SK-N-SH (cell line): ENCODE measurements around the gene METTL24. TPM values are rescaled to one million over a fixed set of nuclear protein-coding genes. Genes with fewer than 3 reads are reported as not detected.

Experiments used
- CTCF ChIA-PET: fragments of 300-600, 350-600 bp; formaldehyde crosslinking; extraction: SDS; loops from one replicate; lab custom pipeline; 2021; lab: Yijun Ruan, JAX
- POLR2A ChIA-PET: fragments of 350-600 bp; sonication (Branson Sonifier 250); formaldehyde crosslinking; extraction: SDS; loops from one replicate; lab custom pipeline; 2020; ENCODE audit warnings: antibody characterized with exemption, inconsistent platforms; lab: Yijun Ruan, JAX
- DNase-seq: peaks from one replicate; pipeline ENCODE4 v3.0.0; 2012
- H2AFZ ChIP-seq: fragments of 200-600 bp; sonication (generic); 2 replicates; pipeline ENCODE4 v1.8.1; 2016; ENCODE audit warnings: antibody characterized with exemption, mild to moderate bottlenecking, low read depth
- H3F3A ChIP-seq: fragments of 200-600 bp; sonication (generic); replicated peaks from 2 replicates; pipeline ENCODE3; 2016; ENCODE audit warnings: antibody characterized with exemption, mild to moderate bottlenecking; ENCODE audit not compliant: insufficient read depth
- H3K27ac ChIP-seq, 2 experiments: fragments of 200-500 bp in 1 of 2; fragments of 200-600 bp in 1 of 2; sonication (Bioruptor generic) in 1 of 2; sonication (generic), shearing (Covaris generic) in 1 of 2; 2 replicates each; pipeline versions ENCODE4 v1.5.1 to v1.6.1; 2014 to 2016; ENCODE audit warnings: low read depth in 2 of 2, inconsistent platforms in 1 of 2, low read length in 1 of 2, mild to moderate bottlenecking in 1 of 2, mixed read lengths in 1 of 2
- H3K27me3 ChIP-seq: fragments of 200-600 bp; sonication (generic), shearing (Covaris generic); 2 replicates; pipeline ENCODE4 v1.6.1; 2016; ENCODE audit warnings: mixed run types; ENCODE audit not compliant: insufficient read depth
- H3K36me3 ChIP-seq, 2 experiments: fragments of 200-500 bp in 1 of 2; fragments of 200-600 bp in 1 of 2; sonication (Bioruptor generic) in 1 of 2; sonication (generic) in 1 of 2; replicated peaks in 1 of 2; 2 replicates each; pipeline versions ENCODE3 to v1.5.1; 2014 to 2016; ENCODE audit warnings: low read length in 1 of 2, mild to moderate bottlenecking in 1 of 2; ENCODE audit not compliant: insufficient read depth in 2 of 2, control insufficient read depth in 1 of 2
- H3K4me1 ChIP-seq, 2 experiments: fragments of 200-500 bp in 1 of 2; fragments of 200-600 bp in 1 of 2; sonication (Bioruptor generic) in 1 of 2; sonication (generic), shearing (Covaris generic) in 1 of 2; 2 replicates each; pipeline versions ENCODE4 v1.5.1 to v1.6.1; 2014 to 2016; ENCODE audit warnings: low read depth in 1 of 2, low read length in 1 of 2, mixed run types in 1 of 2; ENCODE audit not compliant: insufficient read depth in 2 of 2, control insufficient read depth in 1 of 2
- H3K4me2 ChIP-seq: fragments of 200-600 bp; sonication (generic), shearing (Covaris generic); 2 replicates; pipeline ENCODE4 v1.6.1; 2017; ENCODE audit warnings: mixed run types
- H3K4me3 ChIP-seq, 2 experiments: fragments of 200-500 bp in 1 of 2; fragments of 200-600 bp in 1 of 2; sonication (Bioruptor generic) in 1 of 2; sonication (generic), shearing (Covaris generic) in 1 of 2; 2 replicates each; pipeline versions ENCODE4 v1.5.1 to v1.8.1; 2014 to 2016; ENCODE audit warnings: low read depth in 2 of 2, inconsistent platforms in 1 of 2, low read length in 1 of 2, mild to moderate bottlenecking in 1 of 2, mixed read lengths in 1 of 2, moderate library complexity in 1 of 2
- H3K79me2 ChIP-seq: fragments of 200-600 bp; sonication (generic); 2 replicates; pipeline ENCODE4 v1.8.1; 2017; ENCODE audit warnings: mild to moderate bottlenecking; ENCODE audit not compliant: insufficient read depth
- H3K9ac ChIP-seq: fragments of 200-600 bp; sonication (generic); 2 replicates; pipeline ENCODE4 v1.6.1; 2017; ENCODE audit warnings: mixed run types
- H3K9me2 ChIP-seq: fragments of 200-600 bp; sonication (generic); 2 replicates; pipeline ENCODE4 v1.6.1; 2017; ENCODE audit warnings: mixed run types
- H3K9me3 ChIP-seq: fragments of 200-600 bp; sonication (generic); 2 replicates; pipeline ENCODE4 v1.6.1; 2017; ENCODE audit warnings: mixed run types, mild to moderate bottlenecking, moderate library complexity
- H4K20me1 ChIP-seq: fragments of 200-600 bp; sonication (generic); 2 replicates; pipeline ENCODE4 v1.6.1; 2017; ENCODE audit warnings: mild to moderate bottlenecking, mixed run types; ENCODE audit not compliant: insufficient read depth
- ELF1 ChIP-seq: IDR thresholded peaks from 2 replicates; pipeline ENCODE4 v1.4.0; 2012
- EP300 ChIP-seq, 2 experiments: IDR thresholded peaks; 2 replicates each; pipeline versions ENCODE4 v1.4.0 to v1.6.1; 2012; ENCODE audit warnings: borderline replicate concordance in 1 of 2, low read depth in 1 of 2, low read length in 1 of 2
- EZH2phosphoT487 ChIP-seq: fragments of 200-600 bp; sonication (generic); IDR thresholded peaks from 2 replicates; pipeline ENCODE4 v1.6.1; 2017; ENCODE audit warnings: low read depth, mixed run types, mild to moderate bottlenecking, antibody characterized with exemption, moderate library complexity, borderline replicate concordance
- FOXM1 ChIP-seq: IDR thresholded peaks from 2 replicates; pipeline ENCODE4 v1.4.0; 2012; ENCODE audit warnings: low read depth, mild to moderate bottlenecking
- GATA2 ChIP-seq: sonication (generic); formaldehyde crosslinking; IDR thresholded peaks from 2 replicates; pipeline ENCODE4 v1.5.0; 2020; ENCODE audit warnings: mild to moderate bottlenecking, missing genetic modification reagents
- IRF3 ChIP-seq: fragments of 150-350 bp; IDR thresholded peaks from 2 replicates; pipeline ENCODE4 v1.6.1; 2016; ENCODE audit warnings: mild to moderate bottlenecking, low read depth, low read length
- MEF2A ChIP-seq: IDR thresholded peaks from 2 replicates; pipeline ENCODE4 v1.4.0; 2012; ENCODE audit warnings: low read depth, borderline replicate concordance
- MXI1 ChIP-seq: IDR thresholded peaks from 2 replicates; pipeline ENCODE4 v1.6.1; 2012; ENCODE audit warnings: mild to moderate bottlenecking, low read depth, low read length, improper control_type of control experiment
- NRF1 ChIP-seq: IDR thresholded peaks from 2 replicates; pipeline ENCODE4 v1.6.1; 2012; ENCODE audit warnings: low read depth, mild to moderate bottlenecking, low read length
- POLR2AphosphoS5 ChIP-seq: IDR thresholded peaks from 2 replicates; pipeline ENCODE4 v1.6.1; 2012; ENCODE audit warnings: low read depth, low read length
- RFX5 ChIP-seq: IDR thresholded peaks from 2 replicates; pipeline ENCODE4 v1.6.1; 2012; ENCODE audit warnings: mild to moderate bottlenecking, improper control_type of control experiment, low read length
- SIN3A ChIP-seq: IDR thresholded peaks from 2 replicates; pipeline ENCODE4 v1.6.1; 2012; ENCODE audit warnings: low read depth, mild to moderate bottlenecking, low read length, moderate library complexity, borderline replicate concordance
- TAF1 ChIP-seq: IDR thresholded peaks from 2 replicates; pipeline ENCODE4 v1.6.1; 2012; ENCODE audit warnings: low read depth, mild to moderate bottlenecking, low read length, moderate library complexity, borderline replicate concordance
- TEAD4 ChIP-seq: IDR thresholded peaks from 2 replicates; pipeline ENCODE4 v1.4.0; 2012; ENCODE audit warnings: mild to moderate bottlenecking, borderline replicate concordance; ENCODE audit not compliant: insufficient read depth
- USF1 ChIP-seq: IDR thresholded peaks from 2 replicates; pipeline ENCODE4 v1.4.0; 2012; ENCODE audit warnings: low read depth, borderline replicate concordance
- YY1 ChIP-seq: IDR thresholded peaks from 2 replicates; pipeline ENCODE4 v1.4.0; 2012; ENCODE audit warnings: low read depth, mild to moderate bottlenecking
- WGBS: methylation state at CpG from one replicate; pipeline ENCODE4 v1.1.6; 2017; ENCODE audit warnings: low lambda C conversion rate; 5-methylcytosine and 5-hydroxymethylcytosine counted together
- polyA plus RNA-seq, 3 experiments: library from polyadenylated mRNA; depleted of rRNA; stranded (reverse); fragments of >200 nt; gene quantifications; 2 replicates each; pipeline ENCODE4 v1.2.3, GENCODE V29; 2012
- TF ChIP-seq, protein P1 (sequence below): IDR thresholded peaks from 2 replicates; pipeline ENCODE4 v1.4.0; 2012; ENCODE audit warnings: low read depth, borderline replicate concordance
- TF ChIP-seq, protein P2 (sequence below): IDR thresholded peaks from 2 replicates; pipeline ENCODE4 v1.6.1; 2012; ENCODE audit warnings: mild to moderate bottlenecking, low read depth, low read length, moderate library complexity

The METTL24 gene
- polyA plus RNA-seq, 1 of the 3 experiments (the other 2 are of a cell fraction) = not detected

GRCh38 chr6:110298411-110298810 is 59.7 kb downstream of the METTL24 start:
- Histone ChIP-seq H3K36me3 (no peaks in the 10 kb centered on the region), H3K4me2 (no peak overlapping the region), H3K9ac (no peak overlapping the region), H3K9me3 (no peaks in the 10 kb centered on the region), H3K27ac (no peak overlapping the region), H3K4me3 (no peak overlapping the region), H3K4me1 (peaks cover 3 to 9% of the 10 kb centered on the region in 2 experiments; a peak in 3 of 4 replicates), H3F3A (no peaks in the 10 kb centered on the region), H3K9me2 (no peaks in the 10 kb centered on the region), H3K79me2 (no peaks in the 10 kb centered on the region), H3K27me3 (no peaks in the 10 kb centered on the region; the same call in 1 of the 2 replicates), H2AFZ (no peak overlapping the region), H4K20me1 (no peaks in the 10 kb centered on the region)
- 12% methylated on average over 2 of the region's 2 CpGs for WGBS
- ChIA-PET CTCF (interaction anchor here (0.7 to 2.6 kb wide), 4 partner anchors 10 to 1317 kb away, joined by 3 to 8 read pairs (median 3); no protein-coding TSS in a partner anchor), POLR2A (no interaction called here)
- TF ChIP-seq MEF2A = no peak
- TF ChIP-seq RFX5 = no peak
- no peak for TF ChIP-seq POLR2AphosphoS5
- no peak for TF ChIP-seq ELF1
- no peak for TF ChIP-seq MXI1
- TF ChIP-seq, protein P1, sequence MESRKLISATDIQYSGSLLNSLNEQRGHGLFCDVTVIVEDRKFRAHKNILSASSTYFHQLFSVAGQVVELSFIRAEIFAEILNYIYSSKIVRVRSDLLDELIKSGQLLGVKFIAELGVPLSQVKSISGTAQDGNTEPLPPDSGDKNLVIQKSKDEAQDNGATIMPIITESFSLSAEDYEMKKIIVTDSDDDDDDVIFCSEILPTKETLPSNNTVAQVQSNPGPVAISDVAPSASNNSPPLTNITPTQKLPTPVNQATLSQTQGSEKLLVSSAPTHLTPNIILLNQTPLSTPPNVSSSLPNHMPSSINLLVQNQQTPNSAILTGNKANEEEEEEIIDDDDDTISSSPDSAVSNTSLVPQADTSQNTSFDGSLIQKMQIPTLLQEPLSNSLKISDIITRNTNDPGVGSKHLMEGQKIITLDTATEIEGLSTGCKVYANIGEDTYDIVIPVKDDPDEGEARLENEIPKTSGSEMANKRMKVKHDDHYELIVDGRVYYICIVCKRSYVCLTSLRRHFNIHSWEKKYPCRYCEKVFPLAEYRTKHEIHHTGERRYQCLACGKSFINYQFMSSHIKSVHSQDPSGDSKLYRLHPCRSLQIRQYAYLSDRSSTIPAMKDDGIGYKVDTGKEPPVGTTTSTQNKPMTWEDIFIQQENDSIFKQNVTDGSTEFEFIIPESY = no peak
- no peak for TF ChIP-seq EP300 (IDR thresholded peaks at IDR 0.05; ENCODE audit: borderline replicate concordance in 1 of 2, low read depth in 1 of 2, low read length in 1 of 2)
- DNase-seq = no peak

DNA sequence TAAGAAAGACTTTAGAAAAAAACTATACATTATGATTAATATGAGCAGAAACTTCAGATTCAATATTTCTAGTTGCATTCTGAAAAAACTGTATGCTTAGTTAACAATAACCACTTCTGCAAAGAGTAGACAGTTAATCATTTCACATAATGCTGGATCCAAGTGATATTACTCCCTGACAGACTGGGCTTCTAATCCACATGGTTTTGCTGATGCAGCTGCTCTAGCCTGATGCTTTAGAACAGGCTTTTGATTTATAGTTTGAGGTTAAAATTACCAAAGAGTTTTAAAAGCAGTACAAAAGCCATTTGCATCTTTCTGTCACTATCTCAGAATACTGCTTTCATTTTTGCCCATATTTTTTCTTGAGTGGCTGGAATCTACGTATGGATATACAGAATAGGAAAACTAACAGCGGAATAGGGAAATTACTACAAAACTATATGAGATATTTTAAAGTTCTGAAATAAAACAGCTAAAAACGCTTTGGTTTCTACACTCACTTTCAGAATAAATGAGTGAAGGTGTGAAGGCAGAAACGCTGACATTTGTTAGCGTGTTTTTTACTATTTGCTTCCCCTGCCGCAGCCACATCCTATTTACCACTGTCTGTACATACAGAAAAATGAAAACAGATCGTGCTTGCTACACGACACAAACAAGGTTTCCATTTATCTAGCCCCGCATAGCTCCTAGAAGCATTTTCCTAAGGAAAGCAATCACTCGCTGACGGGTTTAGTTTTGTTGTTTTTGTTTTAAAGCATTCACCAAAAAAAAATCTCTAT is 61.7 kb downstream of the METTL24 start:
- no peak overlapping the region for H3K27ac ChIP-seq
- no peak overlapping the region for H3K4me3 ChIP-seq
- POLR2A ChIA-PET = no interaction called here
- H2AFZ ChIP-seq = no peak overlapping the region
- DNase-seq = no peak
- TF ChIP-seq TAF1 (no peak), SIN3A (no peak), RFX5 (no peak), YY1 (no peak), IRF3 (no peak), EZH2phosphoT487 (no peak), GATA2 (CRISPR knock-in tag) (no peak), NRF1 (no peak), FOXM1 (no peak), USF1 (no peak), EP300 (IDR thresholded peaks at IDR 0.05; ENCODE audit: borderline replicate concordance in 1 of 2, low read depth in 1 of 2, low read length in 1 of 2) (no peak), TEAD4 (no peak)
- TF ChIP-seq, protein P2, sequence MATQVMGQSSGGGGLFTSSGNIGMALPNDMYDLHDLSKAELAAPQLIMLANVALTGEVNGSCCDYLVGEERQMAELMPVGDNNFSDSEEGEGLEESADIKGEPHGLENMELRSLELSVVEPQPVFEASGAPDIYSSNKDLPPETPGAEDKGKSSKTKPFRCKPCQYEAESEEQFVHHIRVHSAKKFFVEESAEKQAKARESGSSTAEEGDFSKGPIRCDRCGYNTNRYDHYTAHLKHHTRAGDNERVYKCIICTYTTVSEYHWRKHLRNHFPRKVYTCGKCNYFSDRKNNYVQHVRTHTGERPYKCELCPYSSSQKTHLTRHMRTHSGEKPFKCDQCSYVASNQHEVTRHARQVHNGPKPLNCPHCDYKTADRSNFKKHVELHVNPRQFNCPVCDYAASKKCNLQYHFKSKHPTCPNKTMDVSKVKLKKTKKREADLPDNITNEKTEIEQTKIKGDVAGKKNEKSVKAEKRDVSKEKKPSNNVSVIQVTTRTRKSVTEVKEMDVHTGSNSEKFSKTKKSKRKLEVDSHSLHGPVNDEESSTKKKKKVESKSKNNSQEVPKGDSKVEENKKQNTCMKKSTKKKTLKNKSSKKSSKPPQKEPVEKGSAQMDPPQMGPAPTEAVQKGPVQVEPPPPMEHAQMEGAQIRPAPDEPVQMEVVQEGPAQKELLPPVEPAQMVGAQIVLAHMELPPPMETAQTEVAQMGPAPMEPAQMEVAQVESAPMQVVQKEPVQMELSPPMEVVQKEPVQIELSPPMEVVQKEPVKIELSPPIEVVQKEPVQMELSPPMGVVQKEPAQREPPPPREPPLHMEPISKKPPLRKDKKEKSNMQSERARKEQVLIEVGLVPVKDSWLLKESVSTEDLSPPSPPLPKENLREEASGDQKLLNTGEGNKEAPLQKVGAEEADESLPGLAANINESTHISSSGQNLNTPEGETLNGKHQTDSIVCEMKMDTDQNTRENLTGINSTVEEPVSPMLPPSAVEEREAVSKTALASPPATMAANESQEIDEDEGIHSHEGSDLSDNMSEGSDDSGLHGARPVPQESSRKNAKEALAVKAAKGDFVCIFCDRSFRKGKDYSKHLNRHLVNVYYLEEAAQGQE = no peak
- TF ChIP-seq, all 33 proteins: peak for 0
- no peaks in the 10 kb centered on the region for H4K20me1 ChIP-seq
- 74% methylated on average over 11 of the region's 11 CpGs for WGBS
- no peaks in the 10 kb centered on the region for H3K79me2 ChIP-seq
- no peaks in the 10 kb centered on the region for H3F3A ChIP-seq
- no peaks in the 10 kb centered on the region for H3K36me3 ChIP-seq
- H3K27me3 ChIP-seq = no peaks in the 10 kb centered on the region; the same call in 1 of the 2 replicates
- H3K9me2 ChIP-seq = no peaks in the 10 kb centered on the region
- no peak overlapping the region for H3K9ac ChIP-seq
- CTCF ChIA-PET = interaction anchor here (0.8 to 2.6 kb wide), 5 partner anchors 8 to 118 kb away, joined by 3 to 8 read pairs (median 4); no protein-coding TSS in a partner anchor
- peaks cover 3 to 9% of the 10 kb centered on the region in 2 experiments; a peak in 3 of 4 replicates for H3K4me1 ChIP-seq
- no peaks in the 10 kb centered on the region for H3K9me3 ChIP-seq
- H3K4me2 ChIP-seq = no peak overlapping the region
